Ramos (cell line): ENCODE data around the gene CENPM.

Source experiments
- in situ Hi-C: fragments of 300-500 bp; cut with MboI; formaldehyde crosslinking; loops from one replicate; pipeline ENCODE4 v1.14.3; 2022; ENCODE audit warnings: low sequenced_read_pairs; ENCODE audit not compliant: unreplicated experiment

CENPM gene

DNA sequence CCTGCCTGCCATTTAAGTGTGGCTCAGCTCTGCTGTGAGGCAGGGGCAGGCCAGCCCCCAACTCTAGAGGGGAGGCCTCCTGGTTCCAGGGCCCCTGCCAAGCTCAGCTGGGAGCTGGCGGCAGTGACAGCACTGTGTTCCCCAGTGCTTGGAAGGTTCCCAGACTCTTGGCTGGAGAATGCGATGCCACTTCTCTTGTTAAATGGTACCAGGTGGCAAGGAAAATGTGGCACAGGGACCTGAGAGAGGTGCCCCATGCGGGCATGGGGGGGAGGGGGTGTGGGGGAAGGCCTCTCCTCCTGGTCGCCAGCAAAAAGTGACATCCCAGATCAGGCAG, 12.0 kb downstream of the CENPM start:
- in situ Hi-C loops: no loop called here

DNA sequence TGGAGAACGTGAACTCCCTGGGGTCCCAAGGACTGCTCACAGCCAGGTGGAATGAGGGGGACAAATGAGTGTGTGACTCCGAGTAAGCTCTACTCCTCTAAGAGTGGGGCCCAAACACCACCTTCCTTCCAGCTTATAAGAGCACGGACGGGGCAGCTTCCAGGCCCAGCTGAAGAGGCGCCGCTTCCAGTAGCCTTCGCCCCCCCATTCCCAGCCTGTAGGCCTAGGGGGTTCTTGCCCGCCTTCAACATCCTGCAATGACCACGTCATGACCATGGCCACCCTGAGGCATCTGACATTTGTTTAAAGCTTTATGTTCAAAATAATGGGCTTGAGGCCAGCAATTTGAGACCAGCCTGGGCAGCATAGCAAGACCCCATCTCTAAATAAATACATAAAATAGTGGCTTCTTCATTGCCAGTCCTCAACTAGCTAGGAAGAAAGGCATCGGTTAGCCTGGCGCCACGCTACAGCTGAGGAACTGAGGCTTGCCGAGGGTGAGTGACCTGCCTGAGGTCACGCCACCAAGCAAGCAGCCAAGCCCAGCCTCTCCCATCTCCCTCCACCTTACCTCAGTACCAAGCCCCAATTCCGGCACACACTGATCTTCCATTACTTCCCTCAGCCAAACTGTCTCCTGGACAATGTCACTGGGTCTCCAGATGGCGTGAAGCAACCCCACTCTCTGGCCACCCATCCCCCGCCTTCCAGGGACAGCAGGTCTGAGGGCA, 12.5 kb downstream of the CENPM start:
- in situ Hi-C loops: no loop called here

DNA sequence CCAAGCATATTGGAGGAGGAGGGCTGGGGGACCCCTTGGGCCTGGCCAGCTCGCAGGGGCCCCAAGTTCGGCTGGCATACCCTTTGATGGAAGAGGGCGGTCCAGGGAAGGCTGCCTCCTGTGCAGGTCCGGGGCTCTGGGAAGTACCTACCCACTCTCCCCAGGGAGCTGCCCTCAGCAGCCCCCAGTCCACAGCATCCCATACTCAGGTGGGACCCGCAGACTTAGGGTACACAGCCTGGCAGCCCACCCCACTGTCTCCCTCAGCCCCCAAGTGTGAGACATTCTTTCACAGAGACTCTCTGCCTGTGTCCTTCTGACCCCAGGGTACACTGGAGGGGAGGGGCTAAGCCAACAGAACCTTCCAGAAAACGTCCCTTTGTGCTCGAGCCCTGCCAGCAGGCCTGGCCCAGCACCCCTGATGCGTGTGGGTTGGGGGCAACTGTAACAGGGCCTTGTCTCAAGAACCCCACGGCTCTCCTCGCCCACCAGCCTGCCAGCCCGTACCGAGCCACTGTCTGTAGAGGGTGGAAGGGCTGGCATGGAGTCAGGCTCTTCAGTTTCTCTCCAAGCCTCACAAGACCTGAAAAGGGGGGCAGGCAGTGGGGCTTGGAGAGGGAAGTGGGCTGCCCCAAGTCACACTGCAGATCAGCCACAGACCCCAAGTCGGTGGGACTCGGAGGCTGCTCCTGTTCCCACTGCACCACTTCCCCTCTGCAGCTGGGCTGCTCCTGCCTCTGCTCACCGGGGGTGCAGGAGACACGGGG, 13.4 kb downstream of the CENPM start:
- in situ Hi-C loops: no loop called here

DNA sequence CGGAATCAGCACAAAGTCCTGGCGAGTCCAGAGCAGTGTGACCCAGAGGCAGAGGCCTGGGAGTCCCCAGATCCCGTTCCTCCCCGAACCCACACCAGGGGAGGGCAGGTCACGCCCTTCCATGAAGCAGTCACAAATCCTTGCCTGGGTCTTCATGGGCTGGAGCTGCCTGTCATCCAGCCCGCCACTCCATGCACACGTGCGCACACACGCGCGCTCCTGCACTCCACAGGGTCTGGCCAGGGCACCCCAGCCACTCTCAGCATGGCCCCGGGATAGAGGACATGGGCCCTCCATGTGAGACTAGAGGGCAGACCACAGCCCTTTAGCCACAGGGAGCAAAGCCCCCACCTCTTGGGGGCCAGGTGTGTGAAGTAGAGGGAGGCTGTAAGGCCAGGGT, 14.6 kb downstream of the CENPM start:
- in situ Hi-C loops: no loop called here

- in situ Hi-C loops: no loop called here
These were observed 15.2 kb downstream of the CENPM start for GRCh38 chr22:41931701-41932269.

DNA sequence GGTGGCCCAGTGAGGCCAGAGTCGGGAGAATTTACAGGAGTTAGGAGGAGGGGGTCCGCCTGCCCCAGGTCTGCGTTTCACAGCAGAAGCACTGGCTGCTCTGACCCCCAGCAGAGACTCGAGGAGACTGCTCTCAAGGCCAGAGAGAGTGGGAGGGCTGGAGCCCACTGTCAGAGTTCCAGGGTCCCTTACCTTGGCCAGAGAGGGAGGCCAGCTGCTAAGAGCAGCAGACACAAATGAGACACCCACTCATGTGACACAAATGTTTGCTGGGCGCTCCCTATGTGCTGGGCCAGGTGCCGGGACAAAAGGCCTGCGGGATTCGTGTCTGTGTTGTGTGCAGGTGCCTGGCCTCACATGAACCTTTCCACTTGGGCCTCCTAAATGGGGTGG, 17.5 kb downstream of the CENPM start:
- in situ Hi-C loops: no loop called here

DNA sequence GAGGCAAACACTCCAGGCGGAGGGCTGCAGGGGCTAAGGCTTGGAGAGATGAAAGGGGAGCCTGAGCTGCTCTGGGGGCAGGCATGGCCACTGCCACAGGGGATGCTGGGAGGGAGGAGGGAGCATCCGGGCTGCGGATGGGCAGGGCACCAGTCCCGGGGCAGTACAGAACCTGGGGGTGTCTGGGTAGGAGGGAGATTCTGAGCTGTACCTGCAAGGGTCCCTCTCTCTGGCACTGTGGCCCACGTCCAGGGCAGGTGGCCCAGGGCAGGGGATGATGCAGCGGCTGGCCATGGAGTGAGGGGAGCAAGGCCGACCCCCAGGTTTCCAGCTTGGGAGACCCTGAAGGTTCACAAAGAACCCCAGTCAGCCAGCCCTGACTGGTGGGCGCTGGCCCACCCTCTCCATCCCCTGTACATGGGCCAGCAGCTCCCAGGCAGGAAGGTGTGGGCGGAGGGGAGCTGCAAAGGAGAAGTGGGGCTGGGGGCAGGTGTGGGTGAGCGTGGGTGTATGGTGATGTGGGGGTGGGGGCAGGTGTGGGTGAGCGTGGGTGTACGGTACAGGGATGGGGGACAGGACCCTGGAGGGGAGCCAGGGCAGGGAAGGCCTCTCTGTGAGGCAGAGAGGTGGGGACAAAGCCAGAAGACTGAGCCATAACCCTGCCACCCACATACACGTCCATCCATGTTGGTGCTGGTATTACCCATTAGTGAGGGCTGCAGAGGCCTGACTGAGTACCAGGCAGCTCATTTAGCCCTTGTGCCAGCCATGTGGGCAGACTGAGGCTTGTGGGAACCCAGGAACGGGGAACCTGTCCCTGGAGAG, 18.1 kb downstream of the CENPM start:
- in situ Hi-C loops: no loop called here

DNA sequence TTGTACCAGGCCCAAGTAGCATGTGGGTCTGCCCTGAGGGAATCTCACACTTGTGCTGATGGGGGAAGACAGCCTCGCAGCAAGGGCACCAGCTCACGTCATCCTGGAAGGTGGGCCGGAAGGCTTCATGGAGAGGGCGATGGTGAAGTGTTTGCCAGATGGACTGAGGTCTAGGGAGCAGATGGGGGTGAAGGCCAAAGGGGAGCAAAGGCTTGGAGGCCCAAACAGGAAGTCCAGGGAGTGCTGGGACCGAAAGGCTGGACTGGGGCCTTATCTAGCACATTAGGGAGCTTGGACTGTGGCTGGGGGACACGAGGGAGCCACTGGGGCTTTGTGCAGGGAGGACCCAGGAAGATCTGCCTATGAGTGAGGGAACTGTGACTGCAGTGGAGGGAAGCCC, 19.1 kb downstream of the CENPM start:
- in situ Hi-C loops: no loop called here

GRCh38 chr22:41925783-41926460, 21.0 kb downstream of the CENPM start:
- in situ Hi-C loops: no loop called here

DNA sequence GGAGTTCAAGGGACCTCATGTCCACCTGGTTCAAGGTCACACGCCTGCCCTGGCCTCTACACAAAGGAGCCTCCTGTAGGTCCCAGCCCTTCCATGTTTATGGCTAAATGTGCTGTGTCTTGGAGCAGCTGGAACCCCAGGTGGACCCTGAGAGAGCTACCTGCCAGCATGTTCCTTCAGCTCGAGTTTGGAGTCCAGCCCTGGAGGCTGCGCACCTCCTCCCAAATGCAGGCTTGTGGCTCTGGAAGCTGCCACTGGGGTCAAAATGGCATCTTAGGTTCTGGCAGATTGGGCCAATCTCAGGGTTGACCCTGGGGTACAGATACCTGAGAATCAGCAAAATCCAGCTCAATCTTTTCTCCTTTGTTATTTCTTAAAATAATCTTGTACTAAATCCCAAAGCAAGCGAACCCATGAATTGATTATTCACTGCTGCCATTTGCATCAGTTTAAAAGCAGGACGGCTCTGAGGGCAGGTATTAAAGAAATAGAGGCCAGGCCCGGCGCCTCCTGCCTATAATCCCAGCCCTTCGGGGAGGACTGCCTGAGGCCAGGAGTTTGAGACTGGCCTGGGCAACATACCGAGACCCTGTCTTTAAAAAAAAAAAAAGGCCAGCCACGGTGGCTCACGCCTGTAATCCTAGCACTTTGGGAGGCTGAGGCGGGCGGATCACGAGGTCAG, 23.2 kb downstream of the CENPM start:
- in situ Hi-C loops: no loop called here

DNA sequence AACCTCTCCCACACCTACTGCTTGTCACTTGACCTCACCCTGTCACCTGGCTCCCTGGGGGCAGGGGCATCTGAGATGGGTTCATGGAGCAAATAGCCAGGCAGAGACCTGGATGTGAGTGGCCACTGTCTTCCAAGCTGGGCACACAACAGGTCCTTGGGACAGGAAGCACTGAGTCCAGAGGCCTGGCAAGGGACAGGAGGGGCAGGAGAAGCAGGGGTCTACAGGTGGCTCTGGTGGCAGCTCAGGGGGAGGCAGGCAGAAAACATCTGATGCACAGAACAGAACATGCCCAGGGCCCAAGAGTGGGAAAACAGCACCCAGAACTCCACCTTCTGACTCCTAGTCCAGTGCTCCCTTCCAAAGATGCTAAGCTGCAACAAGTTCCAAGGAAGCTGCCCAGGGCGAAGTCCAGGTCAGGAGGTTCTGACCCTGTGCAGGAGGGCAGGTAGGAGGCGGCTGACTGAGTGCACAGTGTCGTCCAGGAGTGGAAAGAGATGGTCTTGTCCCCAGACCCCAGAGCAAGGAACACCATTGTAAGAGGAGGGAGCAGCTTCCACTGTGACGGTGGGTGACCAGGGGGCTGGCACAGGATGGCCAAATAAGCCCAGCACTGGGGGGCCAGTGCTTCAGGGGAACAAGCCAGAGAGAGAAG, 23.9 kb downstream of the CENPM start:
- in situ Hi-C loops: no loop called here

GRCh38 chr22:41922328-41922727, 24.6 kb downstream of the CENPM start:
- in situ Hi-C loops: no loop called here

DNA sequence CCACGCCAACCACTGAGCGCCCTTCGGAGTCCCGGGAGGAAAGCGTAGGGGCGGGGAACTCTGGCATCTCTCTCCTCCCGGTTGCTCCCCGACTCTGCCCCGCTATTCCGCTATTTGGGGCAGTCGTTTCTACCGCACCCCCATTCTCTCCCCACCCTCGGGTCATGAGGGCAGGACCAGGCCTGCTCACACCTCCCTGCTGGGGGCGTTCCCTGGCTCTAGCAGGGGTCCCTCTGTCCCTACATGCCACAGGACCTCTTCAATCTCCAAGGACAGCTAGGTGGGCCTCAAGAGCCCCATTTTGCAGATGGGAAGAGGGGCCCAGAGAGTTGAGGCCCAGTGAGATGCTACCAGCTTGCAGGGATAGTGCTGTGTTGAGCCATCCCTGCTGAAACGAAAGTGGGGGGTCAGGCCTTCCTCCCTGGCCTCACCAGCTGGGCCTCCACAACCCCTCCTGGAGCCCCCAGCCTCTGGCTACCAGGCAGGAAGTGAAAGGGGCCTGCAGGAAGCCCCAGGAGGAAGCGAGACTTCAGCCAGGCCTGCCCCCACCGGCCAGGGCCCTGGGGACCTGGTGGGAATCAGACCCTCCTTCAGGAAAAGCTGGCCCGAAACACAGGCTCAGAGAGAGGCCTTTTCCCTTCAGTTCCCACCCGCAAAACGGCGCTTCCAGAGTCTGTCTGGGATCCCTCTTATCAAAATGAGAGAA, 26.5 kb downstream of the CENPM start:
- in situ Hi-C loops: no loop called here

DNA sequence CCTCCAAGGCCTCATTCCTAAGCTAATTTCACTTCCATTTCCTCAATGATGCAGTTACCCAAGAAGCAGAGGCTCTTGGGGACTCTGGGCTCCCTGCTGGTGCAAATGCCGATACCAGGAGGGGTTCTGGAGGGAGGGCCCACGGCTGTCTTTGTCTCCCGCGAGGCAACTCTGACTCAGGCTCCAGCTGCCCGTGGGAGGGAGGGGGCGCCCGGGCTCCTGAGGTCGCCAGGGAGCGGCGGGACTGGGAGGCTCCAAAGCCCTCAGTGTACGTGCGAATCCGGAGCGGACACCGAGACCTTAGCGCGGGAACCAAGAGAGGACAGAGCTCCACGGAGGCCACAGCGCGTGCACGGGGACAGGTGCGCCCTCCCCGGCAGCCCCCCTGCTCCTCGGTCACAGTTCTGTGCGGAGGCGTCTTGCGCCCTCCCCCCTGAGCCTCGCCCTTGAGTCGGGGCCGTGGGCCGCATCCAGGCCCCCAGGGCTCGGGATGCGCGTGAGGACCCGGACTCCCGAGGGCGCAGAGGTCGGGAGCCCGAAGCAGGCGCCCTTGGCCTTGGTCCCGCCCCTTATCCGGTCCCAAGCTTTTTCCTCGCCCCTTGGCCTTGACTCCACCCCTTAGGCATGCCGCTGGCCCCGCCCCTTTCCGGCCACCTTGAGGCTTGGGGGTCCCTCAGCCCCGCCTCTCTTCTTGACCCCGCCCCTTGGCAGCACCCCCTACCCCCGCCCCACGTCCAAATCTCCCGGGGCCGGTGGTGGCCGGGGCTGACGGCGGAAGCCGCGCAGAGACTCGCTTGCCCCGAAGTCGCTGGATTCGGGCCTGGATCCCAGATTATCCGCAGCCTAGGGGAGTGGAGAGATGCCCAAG, 27.4 kb downstream of the CENPM start:
- in situ Hi-C loops: no loop called here

DNA sequence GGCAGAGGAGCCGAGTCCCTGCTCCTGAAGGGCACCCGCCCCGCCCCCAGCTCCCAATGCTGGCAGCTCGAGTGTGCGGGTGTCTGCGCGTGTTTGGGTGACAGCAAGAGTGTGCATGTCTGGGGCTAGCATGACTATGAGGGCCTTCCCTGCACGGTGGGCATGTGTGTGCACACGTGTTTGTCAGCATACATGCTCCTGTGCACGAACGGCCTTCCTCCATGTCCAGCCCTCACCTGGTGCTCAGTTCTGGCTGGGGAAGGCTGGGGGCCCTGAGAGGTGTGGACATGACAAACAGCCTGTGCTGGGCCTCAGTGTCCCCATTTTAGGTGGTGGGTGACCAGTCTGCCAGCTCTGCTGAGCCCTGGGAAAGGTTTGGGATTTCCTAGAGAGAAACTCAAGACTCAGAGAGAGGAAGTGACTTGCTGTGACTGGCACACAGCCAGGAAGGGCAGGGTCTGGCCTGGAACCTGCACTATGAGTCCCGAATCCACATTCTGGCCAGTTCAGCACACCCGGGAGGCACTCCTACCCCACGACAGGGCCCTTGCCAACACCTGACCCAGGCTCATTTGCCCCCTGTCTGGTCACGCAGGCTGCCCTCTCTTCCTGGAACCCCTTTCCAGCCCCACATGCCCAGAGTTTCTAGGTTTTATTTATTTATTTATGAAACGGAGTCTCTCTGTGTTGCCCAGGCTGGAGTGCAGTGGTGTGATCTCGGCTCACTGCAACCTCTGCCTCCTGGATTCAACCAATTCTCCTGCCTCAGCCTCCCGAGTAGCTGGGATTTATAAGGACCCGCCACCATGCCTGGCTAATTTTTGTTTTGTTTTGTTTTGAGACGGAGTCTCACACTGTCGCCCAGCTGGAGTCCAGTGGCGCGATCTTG, 28.8 kb downstream of the CENPM start:
- in situ Hi-C loops: no loop called here

- in situ Hi-C loops: no loop called here
These were observed 29.5 kb downstream of the CENPM start for GRCh38 chr22:41917375-41917902.
